Fibroblast of skin of back (primary cell): Measurements from ENCODE around the gene NCOA1.
"Not testable (repeated sequence)": the region's sequence is repeated elsewhere in the genome, so short reads cannot be mapped to it uniquely, and the experiment has no call there.

Source experiments
- DNase-seq: peaks from one replicate; pipeline ENCODE4 v3.0.0-alpha.2; 2013

The NCOA1 gene

GRCh38 chr2:24541621-24542020 lies 50.6 kb downstream of the NCOA1 start:
- DNase-seq: no peak

DNA sequence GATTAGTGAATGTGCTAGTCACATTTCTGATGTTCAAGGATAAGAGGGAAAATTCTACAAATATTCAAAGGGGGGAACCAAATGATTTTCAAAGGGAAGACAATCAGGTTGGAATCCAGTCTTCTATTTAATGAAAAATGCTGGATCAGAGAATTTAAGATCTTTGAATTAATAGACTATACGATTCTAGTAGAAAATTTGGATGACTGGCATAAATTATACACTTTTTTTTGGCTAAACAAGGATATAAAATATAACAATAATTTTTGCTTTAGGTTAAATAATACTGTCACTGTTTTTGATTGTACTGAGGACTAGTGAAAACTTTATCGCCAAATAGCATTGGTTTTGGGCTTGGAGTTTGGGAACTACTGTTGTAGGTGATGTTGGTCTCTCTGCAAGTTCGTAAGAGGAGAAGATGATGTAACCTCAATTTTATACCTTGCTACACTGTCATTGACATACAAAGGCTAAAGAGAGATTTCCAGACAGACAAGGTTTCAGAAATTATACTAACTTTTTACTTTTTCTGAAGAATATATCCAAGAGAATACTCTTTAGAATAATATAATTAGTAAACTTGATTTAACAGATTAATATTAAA lies 51.3 kb downstream of the NCOA1 start:
- no peak for DNase-seq

DNA sequence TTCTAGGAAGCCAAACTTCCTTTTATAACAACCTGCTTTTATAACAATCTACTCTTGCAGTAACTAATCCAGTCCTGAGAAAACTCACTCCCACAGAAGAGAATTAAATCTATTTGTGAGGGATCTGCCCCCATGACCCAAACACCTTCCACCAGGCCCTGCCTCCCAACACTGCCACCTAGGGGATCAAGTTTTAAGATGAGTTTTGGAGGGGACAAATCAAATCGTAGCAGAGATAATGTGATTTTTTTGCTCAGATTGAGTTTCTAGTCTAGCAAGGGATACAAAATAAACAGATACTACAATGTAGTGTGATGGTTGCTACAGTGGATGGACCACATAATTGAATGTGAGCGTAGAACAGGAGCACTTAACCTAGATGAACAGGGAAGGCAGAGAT lies 52.2 kb downstream of the NCOA1 start:
- no peak for DNase-seq

GRCh38 chr2:24544456-24545115 lies 53.5 kb downstream of the NCOA1 start:
- DNase-seq: peak; percentile 18

DNA sequence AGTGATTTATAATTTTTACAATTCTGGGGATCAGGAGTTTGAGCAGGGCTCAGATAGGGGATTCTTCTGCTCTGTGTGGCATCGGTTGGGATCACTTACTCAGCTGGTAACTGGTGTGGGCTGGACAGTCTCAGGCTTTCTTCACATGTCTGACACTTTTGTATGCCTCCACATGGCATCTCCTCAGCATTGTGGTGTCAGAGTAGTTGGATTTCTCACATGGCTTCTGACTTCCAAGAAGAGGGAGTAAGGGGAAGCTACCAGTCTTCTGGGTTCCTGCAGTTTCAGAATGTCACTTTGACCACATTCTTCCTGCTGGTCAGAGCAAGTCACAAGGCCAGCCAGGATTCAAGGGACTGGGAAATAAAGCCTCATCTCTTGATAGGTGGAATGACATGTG lies 55.6 kb downstream of the NCOA1 start:
- no peak for DNase-seq

- no peak for DNase-seq
These were observed 57.0 kb downstream of the NCOA1 start for GRCh38 chr2:24548058-24548457.

GRCh38 chr2:24550301-24550700 lies 59.2 kb downstream of the NCOA1 start:
- DNase-seq: peak; percentile 2

GRCh38 chr2:24551016-24551415 lies 60.0 kb downstream of the NCOA1 start:
- no peak for DNase-seq

DNA sequence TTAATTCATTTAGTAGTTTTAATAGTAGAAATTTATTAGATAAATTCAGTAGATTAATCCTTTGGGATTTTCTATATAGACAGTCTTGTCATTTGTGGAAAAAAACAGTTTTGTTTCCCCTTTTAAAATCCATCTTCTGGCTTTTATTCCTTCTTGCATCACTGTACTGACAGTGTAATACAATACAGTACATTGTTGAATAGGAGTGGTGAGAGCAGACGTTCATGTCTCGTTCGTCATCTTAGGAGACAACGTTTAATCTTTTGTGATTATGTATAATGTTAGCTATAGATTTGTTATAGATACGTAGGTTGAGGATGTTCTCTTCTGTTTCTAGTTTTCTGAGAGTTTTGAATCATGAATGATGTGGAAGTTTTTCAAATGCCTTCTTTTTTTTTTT lies 61.8 kb downstream of the NCOA1 start:
- DNase-seq: no peak

DNA sequence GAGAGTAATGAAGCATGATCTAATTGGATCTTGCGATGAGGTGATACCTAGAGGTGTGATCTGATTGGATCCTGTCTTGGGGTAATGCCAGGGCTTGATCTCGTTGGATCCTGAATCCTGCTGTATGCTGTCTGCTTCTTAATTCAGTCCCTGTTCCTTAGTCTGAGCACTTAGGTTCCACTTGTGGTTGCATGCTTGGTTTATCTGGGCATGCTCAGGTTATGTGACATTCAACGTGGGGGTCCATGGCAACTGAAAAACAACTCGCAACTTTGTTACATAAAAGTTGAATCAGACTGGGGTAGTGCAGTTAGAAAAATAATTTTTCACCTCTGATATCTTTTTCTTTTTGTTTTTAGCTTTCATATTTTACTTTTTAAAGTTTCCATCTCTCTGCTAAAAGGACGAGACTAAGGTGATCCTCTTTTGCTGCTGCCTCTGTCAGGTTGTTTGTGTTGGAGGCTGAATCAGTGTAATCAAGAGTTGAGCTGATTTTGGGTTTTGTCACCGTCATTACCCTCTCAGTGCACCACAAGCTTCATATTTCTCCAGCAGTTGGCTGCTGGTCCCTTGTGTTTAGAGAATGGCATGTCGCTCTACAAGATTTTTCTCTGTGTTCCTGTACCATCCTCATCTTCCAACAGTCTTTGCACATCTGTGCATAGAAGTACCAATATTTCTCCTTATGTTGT lies 67.9 kb downstream of the NCOA1 start:
- no peak for DNase-seq

DNA sequence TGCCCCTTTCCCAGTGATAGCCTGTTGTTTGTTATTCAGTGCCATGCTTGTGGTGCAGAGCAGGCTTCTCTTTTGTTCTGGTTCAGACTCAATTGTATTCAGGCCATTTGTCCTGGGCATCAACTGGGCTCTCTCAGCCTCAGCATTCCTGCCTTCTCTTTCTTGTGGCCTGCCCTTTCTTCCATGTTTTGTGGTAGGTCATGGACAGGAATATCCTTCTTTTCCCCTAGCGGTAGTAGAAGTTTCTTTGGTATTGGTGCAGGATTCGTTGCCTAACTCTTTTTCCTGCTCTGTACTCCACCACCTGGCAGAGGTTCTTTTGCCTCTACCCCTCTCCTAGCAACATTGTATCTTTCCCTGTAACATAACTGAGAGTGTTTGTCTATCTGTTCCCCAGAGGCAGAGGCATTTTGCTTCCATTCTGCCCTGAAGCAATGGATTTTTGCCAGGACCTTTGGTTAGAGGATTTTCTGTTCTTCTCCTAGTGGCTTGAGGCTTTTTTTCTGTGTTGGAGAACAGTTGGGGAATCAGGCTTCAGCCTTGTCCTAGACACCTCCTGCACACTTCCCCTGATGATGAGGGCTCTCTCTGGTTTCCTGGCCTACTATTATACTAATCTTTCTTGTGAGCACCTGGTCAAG lies 68.5 kb downstream of the NCOA1 start:
- DNase-seq: peak; percentile 54

- no peak for DNase-seq
These were observed 74.5 kb downstream of the NCOA1 start for GRCh38 chr2:24565537-24565936.

- no peak for DNase-seq
These were observed 75.2 kb downstream of the NCOA1 start for GRCh38 chr2:24566209-24566608.

- DNase-seq: no peak
These were observed 75.6 kb downstream of the NCOA1 start for GRCh38 chr2:24566630-24567029.

DNA sequence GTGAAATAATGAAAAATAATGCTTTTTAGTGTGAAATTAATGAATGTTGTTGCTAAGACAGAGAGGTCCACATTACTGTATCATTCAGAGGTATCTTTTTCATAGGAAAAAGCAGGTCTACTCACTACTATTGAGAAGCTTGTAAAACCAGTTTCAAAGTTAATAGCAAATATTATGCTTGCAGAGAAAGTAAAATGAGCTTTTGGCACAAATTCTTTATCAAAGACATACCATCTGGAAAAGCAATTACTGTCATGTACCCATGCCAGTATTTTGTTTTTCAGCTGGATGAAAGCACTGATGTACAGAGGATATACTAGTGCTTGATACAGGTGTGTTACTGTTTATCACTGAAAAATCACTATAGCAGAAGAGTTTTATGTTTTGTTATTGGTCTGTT lies 77.5 kb downstream of the NCOA1 start:
- no peak for DNase-seq

DNA sequence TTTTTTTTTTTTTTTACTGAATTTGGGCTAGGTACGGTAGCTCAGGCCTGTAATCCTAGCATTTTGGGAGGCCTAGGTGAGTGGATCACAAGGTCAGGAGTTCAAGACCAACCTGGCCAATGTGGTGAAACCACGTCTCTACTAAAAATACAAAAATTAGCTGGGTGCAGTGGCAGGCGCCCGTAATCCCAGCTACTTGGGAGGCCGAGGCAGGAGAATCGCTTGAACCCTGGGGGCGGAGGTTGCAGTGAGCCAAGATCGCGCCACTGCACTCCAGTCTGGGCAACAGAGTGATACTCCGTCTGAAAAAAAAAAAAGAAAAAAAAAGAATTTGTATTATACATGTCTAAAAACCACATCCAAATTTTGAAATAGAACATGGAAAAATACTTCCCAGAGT lies 78.5 kb downstream of the NCOA1 start:
- not testable (repeated sequence) for DNase-seq

DNA sequence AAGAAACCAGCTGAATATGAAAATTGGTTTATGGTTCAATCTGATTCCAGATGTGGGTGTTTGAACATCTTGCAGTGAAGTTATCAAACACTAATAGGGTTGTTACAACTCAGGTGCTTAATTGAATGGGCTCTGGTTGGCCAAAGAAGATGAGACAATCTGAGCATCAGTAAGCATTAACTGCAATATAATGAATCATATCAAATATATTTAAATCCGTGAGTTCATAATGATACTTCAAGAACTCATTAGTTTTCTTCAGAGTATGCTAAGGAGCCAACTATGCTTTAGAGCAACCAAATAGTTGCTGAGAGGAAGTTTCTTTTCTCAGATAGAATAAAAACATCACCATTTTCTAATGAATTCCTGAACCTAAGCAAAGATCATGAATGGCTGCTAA lies 79.2 kb downstream of the NCOA1 start:
- no peak for DNase-seq

DNA sequence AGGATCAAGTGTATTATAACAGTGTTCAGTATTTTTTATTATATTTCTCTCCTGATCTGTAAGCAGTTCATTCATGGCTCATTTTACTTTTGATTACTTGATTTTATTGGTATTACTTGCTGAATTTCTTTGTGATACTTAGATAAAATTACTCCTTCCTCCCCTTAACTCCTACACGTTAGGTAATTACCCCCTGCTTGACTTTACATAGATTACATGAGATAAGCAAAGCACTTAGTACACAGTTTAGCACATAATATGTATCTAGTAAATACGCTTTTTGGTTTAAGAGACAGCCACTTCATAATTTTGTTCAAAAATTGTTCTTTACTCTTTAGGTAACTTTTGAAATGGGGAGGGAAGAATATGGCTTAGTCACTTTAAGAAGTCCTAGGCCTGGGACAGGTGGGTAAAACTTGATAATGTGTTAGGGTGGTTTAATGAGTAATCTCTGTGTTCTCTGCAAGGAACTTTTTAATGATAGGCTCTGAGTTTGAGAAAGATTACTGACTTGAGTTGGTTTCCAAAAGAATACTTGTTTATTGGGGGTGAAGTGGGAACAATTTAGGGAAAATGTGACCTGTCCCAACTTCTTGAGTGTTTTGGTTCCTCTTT lies 80.9 kb downstream of the NCOA1 start:
- DNase-seq: no peak

DNA sequence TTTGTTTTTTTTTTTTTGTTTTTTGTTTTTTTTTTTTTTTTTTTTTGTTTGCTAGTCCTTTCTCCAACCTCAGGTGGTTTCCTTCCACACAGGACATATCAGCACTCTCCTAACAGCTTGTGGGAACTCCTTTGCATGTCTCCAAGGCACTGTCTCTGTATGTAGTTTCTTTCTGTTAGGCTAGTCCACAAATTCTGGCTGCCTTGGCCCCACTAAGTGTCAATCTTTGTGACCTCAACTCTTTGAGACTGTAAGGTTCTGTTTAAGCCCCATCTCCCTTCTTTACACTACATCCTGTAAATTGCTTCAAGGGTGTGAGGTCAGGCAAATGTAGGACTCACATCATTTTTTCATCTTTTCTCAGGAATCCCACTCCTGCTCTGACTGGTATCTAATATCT lies 85.1 kb downstream of the NCOA1 start:
- no peak for DNase-seq

- no peak for DNase-seq
These were observed 85.6 kb downstream of the NCOA1 start for GRCh38 chr2:24576617-24577016.

DNA sequence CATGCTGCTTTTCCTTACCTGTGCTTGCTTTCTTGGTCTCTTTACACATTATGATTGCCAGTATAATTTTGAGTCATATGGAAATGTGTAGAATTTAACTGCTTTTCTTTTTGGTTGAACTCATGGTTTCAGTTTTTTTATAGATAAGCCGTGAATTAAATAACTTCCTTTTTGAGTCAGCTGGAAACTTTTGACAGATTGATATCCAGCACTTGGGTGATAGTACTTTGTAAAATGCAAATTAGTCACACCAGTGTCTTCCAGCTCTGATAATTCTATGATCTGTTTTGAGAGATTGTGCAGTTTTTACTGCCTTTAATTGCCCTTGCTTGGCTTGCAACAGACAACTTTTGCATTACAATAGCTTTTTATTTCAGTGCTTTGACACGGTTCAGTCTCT lies 86.4 kb downstream of the NCOA1 start:
- DNase-seq: no peak

DNA sequence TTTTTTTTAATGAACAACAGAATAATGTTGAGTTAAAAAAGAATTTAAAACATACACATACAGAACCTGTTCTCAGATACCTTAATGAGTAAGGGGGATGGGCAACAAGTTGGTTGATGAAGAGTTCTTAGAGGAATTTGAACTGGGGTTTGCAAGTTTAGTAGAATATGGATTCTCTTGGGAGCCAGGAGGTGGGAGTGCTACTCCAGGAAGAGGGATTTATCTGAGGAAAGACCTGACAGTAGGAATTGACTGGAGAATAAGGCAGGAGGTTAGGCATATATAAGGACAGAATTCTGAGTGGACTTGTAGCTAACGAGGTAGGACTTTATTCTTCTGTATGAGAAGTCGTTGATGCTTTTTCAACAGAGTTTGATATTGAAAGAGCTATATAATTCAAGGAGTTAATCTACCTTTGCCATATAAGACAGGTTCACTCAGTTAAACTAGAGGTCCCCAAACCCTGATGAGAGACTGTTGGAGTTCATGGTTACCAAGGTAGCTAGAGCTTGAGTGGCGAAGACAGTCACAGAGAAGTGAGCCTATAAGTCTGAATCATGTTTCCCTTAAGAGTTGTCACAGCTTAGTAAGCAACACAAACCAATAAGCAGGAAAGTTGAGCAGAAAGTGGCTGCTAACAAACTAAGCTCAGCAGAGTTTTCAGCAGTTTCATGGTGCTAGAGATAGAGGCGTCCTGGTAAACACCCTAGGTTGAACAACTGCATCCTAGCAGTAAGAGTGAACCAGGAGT lies 88.2 kb downstream of the NCOA1 start:
- no peak for DNase-seq

- no peak for DNase-seq
These were observed 89.5 kb downstream of the NCOA1 start for GRCh38 chr2:24580561-24580960.
